HUES64 (cell line): ENCODE measurements around the gene CNTNAP2.

Experiments used
- H3K27ac ChIP-seq: 2 replicates; pipeline ENCODE4 v1.7.0; 2013; ENCODE audit warnings: low read depth, low read length, inconsistent platforms
- H3K27me3 ChIP-seq: 2 replicates; pipeline ENCODE4 v1.6.1; 2013; ENCODE audit warnings: mild to moderate bottlenecking, low read length; ENCODE audit not compliant: insufficient read depth
- H3K36me3 ChIP-seq: 2 replicates; pipeline ENCODE4 v1.6.1; 2013; ENCODE audit warnings: mild to moderate bottlenecking, low read length; ENCODE audit not compliant: insufficient read depth
- H3K4me1 ChIP-seq: 2 replicates; pipeline ENCODE4 v1.6.1; 2013; ENCODE audit warnings: mild to moderate bottlenecking, low read length, moderate library complexity; ENCODE audit not compliant: insufficient read depth
- H3K4me3 ChIP-seq: 2 replicates; pipeline ENCODE4 v1.5.1; 2013; ENCODE audit warnings: mild to moderate bottlenecking, low read length, moderate library complexity
- H3K9ac ChIP-seq: 2 replicates; pipeline ENCODE4 v1.6.1; 2013; ENCODE audit warnings: mild to moderate bottlenecking, low read depth, low read length
- H3K9me3 ChIP-seq: 2 replicates; pipeline ENCODE4 v1.6.1; 2013; ENCODE audit warnings: low read depth, low read length; ENCODE audit not compliant: insufficient read depth
- WGBS: fragments of 150-250, 120-280 bp; methylation state at CpG from one replicate; pipeline ENCODE4 v1.1.7; 2013; ENCODE audit warnings: missing lambda C conversion rate; 5-methylcytosine and 5-hydroxymethylcytosine counted together

The CNTNAP2 gene

GRCh38 chr7:148095066-148095465, 1978.5 kb downstream of the CNTNAP2 start:
- no peaks in the 10 kb centered on the region for H3K36me3 ChIP-seq
- H3K4me3 ChIP-seq, result no peak overlapping the region
- H3K9me3 ChIP-seq, result no peaks in the 10 kb centered on the region
- no peak overlapping the region for H3K9ac ChIP-seq
- H3K27me3 ChIP-seq, result no peaks in the 10 kb centered on the region
- 85% methylated on average over 8 of the region's 8 CpGs for WGBS
- no peak overlapping the region for H3K27ac ChIP-seq
- H3K4me1 ChIP-seq, result no peaks in the 10 kb centered on the region

GRCh38 chr7:148104136-148104716, 1987.6 kb downstream of the CNTNAP2 start:
- Histone ChIP-seq H3K27me3 (no peaks in the 10 kb centered on the region), H3K9me3 (no peaks in the 10 kb centered on the region), H3K9ac (no peak overlapping the region), H3K27ac (no peak overlapping the region), H3K36me3 (no peaks in the 10 kb centered on the region), H3K4me1 (peaks cover 21% of the 10 kb centered on the region), H3K4me3 (no peak overlapping the region)
- 96% methylated on average over 4 of the region's 4 CpGs for WGBS

GRCh38 chr7:148104924-148105323, 1988.3 kb downstream of the CNTNAP2 start:
- Histone ChIP-seq H3K9me3 (no peaks in the 10 kb centered on the region), H3K4me1 (peaks cover 21% of the 10 kb centered on the region), H3K27ac (no peak overlapping the region), H3K9ac (no peak overlapping the region), H3K27me3 (no peaks in the 10 kb centered on the region), H3K4me3 (no peak overlapping the region), H3K36me3 (no peaks in the 10 kb centered on the region)
- 95% methylated on average over 2 of the region's 2 CpGs for WGBS

- Histone ChIP-seq H3K9me3 (no peaks in the 10 kb centered on the region), H3K27me3 (no peaks in the 10 kb centered on the region), H3K36me3 (no peaks in the 10 kb centered on the region), H3K9ac (no peak overlapping the region), H3K4me3 (no peak overlapping the region), H3K27ac (no peak overlapping the region), H3K4me1 (peaks cover 21% of the 10 kb centered on the region)
- WGBS, result 96% methylated on average over 1 of the region's 1 CpG
Observed at GRCh38 chr7:148105853-148106252, 1989.3 kb downstream of the CNTNAP2 start.

- 61% methylated on average over 6 of the region's 6 CpGs for WGBS
- Histone ChIP-seq H3K9ac (no peak overlapping the region), H3K4me3 (no peak overlapping the region), H3K9me3 (no peaks in the 10 kb centered on the region), H3K4me1 (peaks cover 21% of the 10 kb centered on the region), H3K36me3 (no peaks in the 10 kb centered on the region), H3K27me3 (no peaks in the 10 kb centered on the region), H3K27ac (peak overlapping the region; percentile 52; the same call in 1 of the 2 replicates)
Observed at GRCh38 chr7:148107443-148108127, 1991.0 kb downstream of the CNTNAP2 start.

- H3K27me3 ChIP-seq, result no peaks in the 10 kb centered on the region
- 86% methylated on average over 4 of the region's 4 CpGs for WGBS
Observed at GRCh38 chr7:148108381-148108780, 1991.8 kb downstream of the CNTNAP2 start.

GRCh38 chr7:148110097-148110868, 1993.7 kb downstream of the CNTNAP2 start:
- Histone ChIP-seq H3K4me3 (no peak overlapping the region), H3K36me3 (no peaks in the 10 kb centered on the region), H3K9me3 (no peaks in the 10 kb centered on the region), H3K4me1 (peaks cover 24% of the 10 kb centered on the region), H3K27ac (no peak overlapping the region), H3K9ac (no peak overlapping the region), H3K27me3 (no peaks in the 10 kb centered on the region)
- 85% methylated on average over 13 of the region's 13 CpGs for WGBS

More at GRCh38 chr7:148108381-148108780, 1991.8 kb downstream of the CNTNAP2 start:
- peaks cover 21% of the 10 kb centered on the region for H3K4me1 ChIP-seq
- no peak overlapping the region for H3K27ac ChIP-seq
- no peak overlapping the region for H3K4me3 ChIP-seq
- no peaks in the 10 kb centered on the region for H3K9me3 ChIP-seq
- H3K36me3 ChIP-seq, result no peaks in the 10 kb centered on the region
- no peak overlapping the region for H3K9ac ChIP-seq

GRCh38 chr7:148114804-148115203, 1998.2 kb downstream of the CNTNAP2 start:
- no peak overlapping the region for H3K27ac ChIP-seq
- H3K27me3 ChIP-seq, result no peaks in the 10 kb centered on the region
- no peak overlapping the region for H3K9ac ChIP-seq
- H3K4me1 ChIP-seq, result peaks cover 3% of the 10 kb centered on the region; the same call in 1 of the 2 replicates
- no peaks in the 10 kb centered on the region for H3K36me3 ChIP-seq
- no peak overlapping the region for H3K4me3 ChIP-seq
- no peaks in the 10 kb centered on the region for H3K9me3 ChIP-seq
- WGBS, result 76% methylated on average over 2 of the region's 3 CpGs

- Histone ChIP-seq H3K27ac (no peak overlapping the region), H3K9me3 (no peaks in the 10 kb centered on the region), H3K4me1 (peaks cover 3% of the 10 kb centered on the region; the same call in 1 of the 2 replicates), H3K4me3 (no peak overlapping the region), H3K27me3 (no peaks in the 10 kb centered on the region), H3K9ac (no peak overlapping the region), H3K36me3 (no peaks in the 10 kb centered on the region)
- WGBS, result 47% methylated on average over 5 of the region's 5 CpGs
Observed at GRCh38 chr7:148115308-148115707, 1998.7 kb downstream of the CNTNAP2 start.

GRCh38 chr7:148116195-148116594, 1999.6 kb downstream of the CNTNAP2 start:
- 86% methylated on average over 5 of the region's 5 CpGs for WGBS
- no peaks in the 10 kb centered on the region for H3K36me3 ChIP-seq
- no peak overlapping the region for H3K9ac ChIP-seq
- no peak overlapping the region for H3K27ac ChIP-seq
- H3K4me3 ChIP-seq, result no peak overlapping the region
- no peaks in the 10 kb centered on the region for H3K9me3 ChIP-seq
- no peaks in the 10 kb centered on the region for H3K27me3 ChIP-seq
- peaks cover 3% of the 10 kb centered on the region; the same call in 1 of the 2 replicates for H3K4me1 ChIP-seq

GRCh38 chr7:148116829-148117403, 2000.3 kb downstream of the CNTNAP2 start:
- H3K27ac ChIP-seq, result no peak overlapping the region
- H3K27me3 ChIP-seq, result no peaks in the 10 kb centered on the region
- 93% methylated on average over 4 of the region's 4 CpGs for WGBS
- no peak overlapping the region for H3K9ac ChIP-seq
- no peaks in the 10 kb centered on the region for H3K36me3 ChIP-seq
- H3K4me1 ChIP-seq, result peaks cover 3% of the 10 kb centered on the region; the same call in 1 of the 2 replicates
- no peak overlapping the region for H3K4me3 ChIP-seq
- no peaks in the 10 kb centered on the region for H3K9me3 ChIP-seq
